Tracheal epithelial cell (primary cell): ENCODE results near the gene AMN. TPM values are rescaled to one million over a fixed set of nuclear protein-coding genes. Genes with fewer than 3 reads are reported as not detected.

Experiments used
- total RNA-seq: library from RNA; depleted of rRNA; stranded (reverse); fragments of >200 nt; gene quantifications from 2 replicates; pipeline ENCODE4 v1.2.1, GENCODE V29; 2014

The AMN gene
- 0.96 and 4.7 TPM in 2 replicates for total RNA-seq

GRCh38 chr14:102922490-102923200 is at the start of gene AMN:
Gene AMN (plus strand): TSS chr14:102922663. CDS start chr14:102922689, 26 bp downstream.

Other genes starting within 250 kb of the AMN start
- 23.0 and 43.4 TPM in 2 replicates for gene TRAF3, start 145.2 kb upstream of the AMN start, total RNA-seq
- gene CDC42BPB, start 134.9 kb downstream of the AMN start, total RNA-seq, result 92.1 and 92.5 TPM in 2 replicates
- not detected in 2 replicates for gene LBHD2, start 161.5 kb downstream of the AMN start, total RNA-seq
- gene EXOC3L4, start 172.1 kb downstream of the AMN start, total RNA-seq, result 0.48 TPM in 1 of 2 replicates, not detected in the other
- gene TNFAIP2, start 200.8 kb downstream of the AMN start, total RNA-seq, result 10.0 and 304 TPM in 2 replicates